ENCODE data around the gene NEGR1. TPM values are rescaled to one million over a fixed set of nuclear protein-coding genes. Genes with fewer than 3 reads are reported as not detected.

Gene NEGR1
- total and polyA plus RNA-seq, 11 donors, result 1.7 to 11.3 (median 6.8) TPM

- peak in 1 of 5 donors; percentile 15 for DNase-seq
- Histone ChIP-seq H3K27ac (no peak overlapping the region), H3K4me3 (no peak overlapping the region), H3K36me3 (no peaks in the 10 kb centered on the region), H3K9me3 (no peaks in the 10 kb centered on the region), H3K27me3 (no peaks in the 10 kb centered on the region), H3K4me1 (peaks cover 0 to 19% (median 0%) of the 10 kb centered on the region in 12 donors)
- intact Hi-C loops (cut with DNase I), result no loop called here
- no peak for ATAC-seq
- no peak for TF ChIP-seq CTCF (IDR thresholded peaks at IDR 0.05)
- no peak for TF ChIP-seq POLR2A (IDR thresholded peaks at IDR 0.05)
These were observed 219.8 kb downstream of the NEGR1 start for GRCh38 chr1:72062584-72062983.

DNA sequence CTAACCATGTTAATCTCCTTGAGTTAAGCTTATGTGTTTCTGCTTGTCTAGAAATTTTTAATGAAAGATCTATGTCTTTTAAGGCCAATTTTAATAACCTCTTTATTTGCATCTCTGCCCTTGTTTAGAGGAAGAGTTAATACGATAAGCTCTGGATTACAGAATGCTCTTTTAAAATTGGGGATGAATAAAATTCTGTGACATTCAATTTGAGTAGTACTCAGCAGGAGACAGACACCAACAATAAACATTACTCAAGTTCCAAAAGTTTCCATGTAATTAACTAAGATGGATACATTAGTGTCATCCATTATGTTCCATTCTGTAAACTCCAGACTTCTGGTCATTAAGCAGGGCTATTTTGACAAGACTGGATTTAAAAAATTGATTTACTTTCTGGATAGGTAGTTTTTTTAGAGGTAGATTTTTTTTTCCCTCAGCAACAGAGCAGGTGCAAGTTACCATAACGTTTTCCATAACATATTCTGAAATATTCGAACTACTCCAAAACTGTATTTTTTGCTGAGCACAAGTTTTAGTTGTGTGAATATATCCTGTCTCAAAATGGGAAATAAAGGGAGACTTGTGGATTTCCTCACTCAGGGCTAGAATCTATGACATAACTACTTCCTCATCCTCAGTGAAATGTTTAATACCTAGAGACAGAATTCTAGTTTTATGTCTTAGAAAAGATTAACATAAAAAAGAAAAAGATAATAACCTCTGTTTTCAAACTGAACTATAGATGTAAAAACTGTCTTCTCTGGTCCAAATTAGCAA is 221.7 kb downstream of the NEGR1 start:
- WGBS, 4 donors, result 68 to 73% (median 69%) methylated on average over 3 of the region's 3 CpGs
- intact Hi-C loops (cut with DNase I), result no loop called here

DNA sequence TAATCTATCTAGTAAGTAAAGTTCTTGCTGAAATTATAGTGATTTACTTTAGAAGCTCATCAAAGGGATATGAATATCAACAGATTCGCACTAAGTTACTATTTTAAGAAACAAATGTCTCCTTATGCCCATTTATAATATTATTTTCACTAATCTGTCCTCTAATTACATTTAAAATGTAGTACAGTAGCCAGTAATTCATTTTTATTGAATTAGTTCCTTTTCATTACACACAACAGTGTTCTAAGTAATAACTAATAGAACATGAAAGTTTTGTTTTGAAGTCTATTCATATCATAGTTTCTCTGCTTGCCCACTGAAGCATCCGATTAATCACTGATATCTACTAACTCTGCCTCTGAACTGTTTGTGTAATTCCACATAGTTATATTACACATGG is 225.8 kb downstream of the NEGR1 start:
- no peaks in the 10 kb centered on the region for H3K36me3 ChIP-seq
- DNase-seq (no peak), ATAC-seq (no peak)
- no peak for TF ChIP-seq POLR2A (IDR thresholded peaks at IDR 0.05)
- no peak for TF ChIP-seq CTCF (IDR thresholded peaks at IDR 0.05)
- no peak overlapping the region for H3K4me3 ChIP-seq
- H3K27me3 ChIP-seq, result no peaks in the 10 kb centered on the region
- no peaks in the 10 kb centered on the region for H3K4me1 ChIP-seq
- no peaks in the 10 kb centered on the region for H3K9me3 ChIP-seq
- no peak overlapping the region for H3K27ac ChIP-seq
- WGBS, 4 donors, result 73 to 86% (median 79%) methylated on average over 2 of the region's 2 CpGs
- intact Hi-C loops (cut with DNase I), result no loop called here

More for the DNA sequence above, 221.7 kb downstream of the NEGR1 start:
- H3K36me3 ChIP-seq, result no peaks in the 10 kb centered on the region
- peaks cover 0 to 11% (median 0%) of the 10 kb centered on the region in 12 donors for H3K4me1 ChIP-seq
- no peak overlapping the region for H3K27ac ChIP-seq
- TF ChIP-seq CTCF (IDR thresholded peaks at IDR 0.05), result no peak
- TF ChIP-seq POLR2A (IDR thresholded peaks at IDR 0.05), result no peak
- ATAC-seq, result no peak
- no peak for DNase-seq
- no peak overlapping the region for H3K4me3 ChIP-seq
- H3K27me3 ChIP-seq, result no peaks in the 10 kb centered on the region
- no peaks in the 10 kb centered on the region for H3K9me3 ChIP-seq

- WGBS, 4 donors, result 52 to 66% (median 61%) methylated on average over 2 of the region's 2 CpGs
- Histone ChIP-seq H3K27ac (no peak overlapping the region), H3K9me3 (no peaks in the 10 kb centered on the region), H3K27me3 (no peaks in the 10 kb centered on the region), H3K36me3 (no peaks in the 10 kb centered on the region), H3K4me3 (no peak overlapping the region), H3K4me1 (no peaks in the 10 kb centered on the region)
- DNase-seq (no peak), ATAC-seq (no peak)
- intact Hi-C loops (cut with DNase I), result no loop called here
- TF ChIP-seq CTCF (IDR thresholded peaks at IDR 0.05), result no peak
- no peak for TF ChIP-seq POLR2A (IDR thresholded peaks at IDR 0.05)
These were observed 230.8 kb downstream of the NEGR1 start for GRCh38 chr1:72051538-72051937.

Measured in heart left ventricle (tissue), 16 donors.